ENCODE results near the gene LRRC41. TPM values are rescaled to one million over a fixed set of nuclear protein-coding genes. Genes with fewer than 3 reads are reported as not detected.

The LRRC41 gene
- total and polyA plus RNA-seq, 2 experiments from 2014 or later, result 20.1 to 69.4 TPM

- TF ChIP-seq CREB1 (CRISPR knock-in tag; IDR thresholded peaks at IDR 0.05; ENCODE audit: low read depth) (0 out of 2 replicates have a peak, but pooled peaks have one; percentile 12), ZNF114 (CRISPR knock-in tag; IDR thresholded peaks at IDR 0.05) (peak; percentile 88; the same call in 1 of the 2 replicates)
- TF ChIP-seq, protein P1, sequence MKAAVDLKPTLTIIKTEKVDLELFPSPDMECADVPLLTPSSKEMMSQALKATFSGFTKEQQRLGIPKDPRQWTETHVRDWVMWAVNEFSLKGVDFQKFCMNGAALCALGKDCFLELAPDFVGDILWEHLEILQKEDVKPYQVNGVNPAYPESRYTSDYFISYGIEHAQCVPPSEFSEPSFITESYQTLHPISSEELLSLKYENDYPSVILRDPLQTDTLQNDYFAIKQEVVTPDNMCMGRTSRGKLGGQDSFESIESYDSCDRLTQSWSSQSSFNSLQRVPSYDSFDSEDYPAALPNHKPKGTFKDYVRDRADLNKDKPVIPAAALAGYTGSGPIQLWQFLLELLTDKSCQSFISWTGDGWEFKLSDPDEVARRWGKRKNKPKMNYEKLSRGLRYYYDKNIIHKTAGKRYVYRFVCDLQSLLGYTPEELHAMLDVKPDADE (IDR thresholded peaks at IDR 0.05), result peak; percentile 40
Measured at GRCh38 chr1:46303038-46303871, at the start of gene LRRC41, which contains the start of gene UQCRH (continued).

DNA sequence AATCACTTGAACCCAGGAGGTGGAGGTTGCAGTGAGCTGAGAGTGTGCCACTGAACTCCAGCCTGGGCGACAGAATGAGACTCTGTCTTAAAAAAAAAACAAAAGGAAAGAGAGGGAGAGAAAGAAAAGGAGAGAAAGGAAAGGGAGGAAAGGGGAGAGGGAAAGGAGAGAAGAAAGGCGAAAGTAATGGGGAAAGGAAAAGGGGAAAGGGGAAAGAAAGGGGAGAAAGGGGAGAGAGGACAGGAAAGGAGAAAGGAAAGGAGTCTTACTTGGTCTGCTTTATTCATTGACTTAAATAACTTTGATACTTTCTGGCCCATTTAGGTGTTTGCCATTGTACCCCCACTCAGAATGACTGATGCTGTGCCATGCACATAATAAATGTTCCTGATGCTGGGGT, 48.9 kb upstream of the LRRC41 start:
- H3K36me3 Mint-ChIP-seq (ENCODE audit: low read depth), result peaks cover 72% of the 10 kb centered on the region
- peaks cover 32% of the 10 kb centered on the region for H3K36me3 ChIP-seq (ENCODE audit: insufficient read depth)
- TF ChIP-seq CREB1 (CRISPR knock-in tag; IDR thresholded peaks at IDR 0.05; ENCODE audit: low read depth) (no peak), ZNF331 (CRISPR knock-in tag; IDR thresholded peaks at IDR 0.05; ENCODE audit: low read depth) (no peak), STAT1 (IDR thresholded peaks at IDR 0.05; ENCODE audit: unreplicated experiment) (no peak), EZH2 (IDR thresholded peaks at IDR 0.05; ENCODE audit: low read depth, unreplicated experiment) (no peak), POLR2AphosphoS5 (IDR thresholded peaks at IDR 0.05; ENCODE audit: low read depth) (no peak), ZNF462 (CRISPR knock-in tag; IDR thresholded peaks at IDR 0.05) (no peak), JUNB (IDR thresholded peaks at IDR 0.05; ENCODE audit: unreplicated experiment) (no peak), NANOG (IDR thresholded peaks at IDR 0.05; ENCODE audit: borderline replicate concordance) (no peak), ZNF114 (CRISPR knock-in tag; IDR thresholded peaks at IDR 0.05) (no peak), EZH2phosphoT487 (IDR thresholded peaks at IDR 0.05; ENCODE audit: unreplicated experiment) (no peak)
- TF ChIP-seq, protein P1 (IDR thresholded peaks at IDR 0.05), result no peak
- TF ChIP-seq, protein P2, sequence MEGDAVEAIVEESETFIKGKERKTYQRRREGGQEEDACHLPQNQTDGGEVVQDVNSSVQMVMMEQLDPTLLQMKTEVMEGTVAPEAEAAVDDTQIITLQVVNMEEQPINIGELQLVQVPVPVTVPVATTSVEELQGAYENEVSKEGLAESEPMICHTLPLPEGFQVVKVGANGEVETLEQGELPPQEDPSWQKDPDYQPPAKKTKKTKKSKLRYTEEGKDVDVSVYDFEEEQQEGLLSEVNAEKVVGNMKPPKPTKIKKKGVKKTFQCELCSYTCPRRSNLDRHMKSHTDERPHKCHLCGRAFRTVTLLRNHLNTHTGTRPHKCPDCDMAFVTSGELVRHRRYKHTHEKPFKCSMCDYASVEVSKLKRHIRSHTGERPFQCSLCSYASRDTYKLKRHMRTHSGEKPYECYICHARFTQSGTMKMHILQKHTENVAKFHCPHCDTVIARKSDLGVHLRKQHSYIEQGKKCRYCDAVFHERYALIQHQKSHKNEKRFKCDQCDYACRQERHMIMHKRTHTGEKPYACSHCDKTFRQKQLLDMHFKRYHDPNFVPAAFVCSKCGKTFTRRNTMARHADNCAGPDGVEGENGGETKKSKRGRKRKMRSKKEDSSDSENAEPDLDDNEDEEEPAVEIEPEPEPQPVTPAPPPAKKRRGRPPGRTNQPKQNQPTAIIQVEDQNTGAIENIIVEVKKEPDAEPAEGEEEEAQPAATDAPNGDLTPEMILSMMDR (conservative IDR thresholded peaks at IDR 0.05; ENCODE audit: low read depth in 2 of 2), result no peak

More for the DNA sequence above, 48.9 kb upstream of the LRRC41 start:
- no peak for DNase-seq (ENCODE audit: low spot score)
- Mint-ChIP-seq H3K9me3 (no peaks in the 10 kb centered on the region), H3K27me3 (ENCODE audit: insufficient read depth, low read depth, poor library complexity) (peaks cover 2% of the 10 kb centered on the region), H3K27ac (no peak overlapping the region), H3K4me1 (no peaks in the 10 kb centered on the region), H3K4me3 (no peak overlapping the region)
- Histone ChIP-seq H3K4me3 (no peak overlapping the region), H3K4me1 (ENCODE audit: insufficient read depth) (no peaks in the 10 kb centered on the region), H3K4me2 (no peak overlapping the region), H4K20me1 (replicated peaks; ENCODE audit: insufficient read depth) (peaks cover 7% of the 10 kb centered on the region; the same call in 1 of the 2 replicates), H3F3A (replicated peaks; ENCODE audit: low read depth) (0 out of 2 replicates have a peak, but pooled peaks cover 3% of the 10 kb centered on the region), H2AFZ (no peak overlapping the region), H3K9me2 (ENCODE audit: insufficient read depth) (no peaks in the 10 kb centered on the region), H3K27me3 (ENCODE audit: insufficient read depth) (no peaks in the 10 kb centered on the region), H3K27ac (ENCODE audit: low read depth) (no peak overlapping the region), H3K79me2 (replicated peaks; ENCODE audit: insufficient read depth) (no peaks in the 10 kb centered on the region)
- no peak for ATAC-seq

Data from GM23338 (cell line).